Central memory CD8-positive, alpha-beta T cell (primary cell): ENCODE results near the gene SUSD6.

ENCODE experiments used
- ATAC-seq: fragments of 150-1000 bp; cut with Tn5 transposase; replicated peaks from 2 replicates; pipeline ENCODE4 v1.10.0; 2022; ENCODE audit warnings: mild to moderate bottlenecking, moderate FRiP score, moderate number of reproducible peaks; ENCODE audit not compliant: poor library complexity, severe bottlenecking; ENCODE audit errors: extremely low read depth
- DNase-seq, 2 donors: peaks; one replicate each; pipeline ENCODE4 v3.0.0; 2021; ENCODE audit warnings: low spot score in 2 of 2
- H3K27ac Mint-ChIP-seq: one replicate; pipeline ENCODE4 v1.8.0; 2022; ENCODE audit warnings: low read depth, mild to moderate bottlenecking, moderate library complexity, mixed read lengths
- H3K27me3 Mint-ChIP-seq: one replicate; pipeline ENCODE4 v1.8.0; 2022; ENCODE audit warnings: mixed read lengths
- H3K36me3 Mint-ChIP-seq: one replicate; pipeline ENCODE4 v1.8.0; 2022; ENCODE audit warnings: mild to moderate bottlenecking, moderate library complexity, mixed read lengths; ENCODE audit not compliant: insufficient read depth
- H3K4me1 Mint-ChIP-seq: one replicate; pipeline ENCODE4 v1.8.0; 2022; ENCODE audit warnings: mixed read lengths
- H3K4me3 Mint-ChIP-seq: one replicate; pipeline ENCODE4 v1.8.0; 2022; ENCODE audit warnings: mild to moderate bottlenecking, moderate library complexity, mixed read lengths
- H3K9me3 Mint-ChIP-seq: one replicate; pipeline ENCODE4 v1.8.0; 2022; ENCODE audit warnings: mixed read lengths

SUSD6 gene

GRCh38 chr14:69615496-69616407 is 4.4 kb downstream of the SUSD6 start:
- Mint-ChIP-seq H3K4me1 (peaks cover 88% of the 10 kb centered on the region), H3K27ac (peak overlapping the region; percentile 94), H3K36me3 (peaks cover 11% of the 10 kb centered on the region), H3K9me3 (no peaks in the 10 kb centered on the region), H3K4me3 (peak overlapping the region; percentile 80), H3K27me3 (no peaks in the 10 kb centered on the region)
- peak in 1 of 2 donors; percentile 36 for DNase-seq
- peak; percentile 42 for ATAC-seq

- peak overlapping the region; percentile 80 for H3K4me3 Mint-ChIP-seq
- ATAC-seq (no peak), DNase-seq (no peak)
- H3K27ac Mint-ChIP-seq = peak overlapping the region; percentile 94
- H3K9me3 Mint-ChIP-seq = no peaks in the 10 kb centered on the region
- H3K4me1 Mint-ChIP-seq = peaks cover 91% of the 10 kb centered on the region
- H3K27me3 Mint-ChIP-seq = no peaks in the 10 kb centered on the region
- H3K36me3 Mint-ChIP-seq = peaks cover 11% of the 10 kb centered on the region
Measured at GRCh38 chr14:69616408-69616773, 5.0 kb downstream of the SUSD6 start.

GRCh38 chr14:69617796-69618195 is 6.4 kb downstream of the SUSD6 start:
- no peaks in the 10 kb centered on the region for H3K27me3 Mint-ChIP-seq
- peak overlapping the region; percentile 17 for H3K4me3 Mint-ChIP-seq
- peaks cover 11% of the 10 kb centered on the region for H3K36me3 Mint-ChIP-seq
- no peaks in the 10 kb centered on the region for H3K9me3 Mint-ChIP-seq
- ATAC-seq (no peak), DNase-seq (no peak)
- peak overlapping the region; percentile 94 for H3K27ac Mint-ChIP-seq
- peaks cover 90% of the 10 kb centered on the region for H3K4me1 Mint-ChIP-seq

- no peaks in the 10 kb centered on the region for H3K27me3 Mint-ChIP-seq
- no peak for DNase-seq
- peak overlapping the region; percentile 80 for H3K27ac Mint-ChIP-seq
- H3K4me1 Mint-ChIP-seq = peaks cover 87% of the 10 kb centered on the region
- H3K9me3 Mint-ChIP-seq = no peaks in the 10 kb centered on the region
- H3K4me3 Mint-ChIP-seq = no peak overlapping the region
- peaks cover 9% of the 10 kb centered on the region for H3K36me3 Mint-ChIP-seq
- ATAC-seq = no peak
Measured at GRCh38 chr14:69619012-69619411, 7.6 kb downstream of the SUSD6 start.

GRCh38 chr14:69620211-69620611 is 8.8 kb downstream of the SUSD6 start:
- H3K4me1 Mint-ChIP-seq = peaks cover 80% of the 10 kb centered on the region
- H3K4me3 Mint-ChIP-seq = peak overlapping the region; percentile 44
- H3K36me3 Mint-ChIP-seq = peaks cover 9% of the 10 kb centered on the region
- DNase-seq (no peak), ATAC-seq (no peak)
- H3K27ac Mint-ChIP-seq = peak overlapping the region; percentile 80
- H3K9me3 Mint-ChIP-seq = no peaks in the 10 kb centered on the region
- no peaks in the 10 kb centered on the region for H3K27me3 Mint-ChIP-seq

GRCh38 chr14:69620981-69621380 is 9.6 kb downstream of the SUSD6 start:
- ATAC-seq = no peak
- Mint-ChIP-seq H3K27me3 (no peaks in the 10 kb centered on the region), H3K36me3 (peaks cover 4% of the 10 kb centered on the region), H3K27ac (peak overlapping the region; percentile 80), H3K9me3 (no peaks in the 10 kb centered on the region), H3K4me3 (no peak overlapping the region), H3K4me1 (peaks cover 80% of the 10 kb centered on the region)
- DNase-seq = no peak

- Mint-ChIP-seq H3K27ac (no peak overlapping the region), H3K9me3 (no peaks in the 10 kb centered on the region), H3K36me3 (peaks cover 7% of the 10 kb centered on the region), H3K4me1 (peaks cover 75% of the 10 kb centered on the region), H3K4me3 (no peak overlapping the region), H3K27me3 (no peaks in the 10 kb centered on the region)
- ATAC-seq (no peak), DNase-seq (no peak)
Measured at GRCh38 chr14:69624136-69624535, 12.7 kb downstream of the SUSD6 start.

- Mint-ChIP-seq H3K27me3 (no peaks in the 10 kb centered on the region), H3K4me3 (peak overlapping the region; percentile 57), H3K36me3 (peaks cover 8% of the 10 kb centered on the region), H3K9me3 (no peaks in the 10 kb centered on the region), H3K4me1 (peaks cover 75% of the 10 kb centered on the region), H3K27ac (peak overlapping the region; percentile 84)
- DNase-seq (peak; percentile 50 to 54), ATAC-seq (peak; percentile 90)
Measured at GRCh38 chr14:69625299-69626131, 14.1 kb downstream of the SUSD6 start.

GRCh38 chr14:69626132-69626500 is 14.7 kb downstream of the SUSD6 start:
- Mint-ChIP-seq H3K9me3 (no peaks in the 10 kb centered on the region), H3K36me3 (peaks cover 8% of the 10 kb centered on the region), H3K4me3 (peak overlapping the region; percentile 57), H3K27me3 (no peaks in the 10 kb centered on the region), H3K27ac (peak overlapping the region; percentile 84), H3K4me1 (peaks cover 74% of the 10 kb centered on the region)
- DNase-seq (no peak), ATAC-seq (no peak)

GRCh38 chr14:69629225-69630127 is 18.1 kb downstream of the SUSD6 start:
- peaks cover 87% of the 10 kb centered on the region for H3K4me1 Mint-ChIP-seq
- H3K9me3 Mint-ChIP-seq = no peaks in the 10 kb centered on the region
- peak overlapping the region; percentile 44 for H3K4me3 Mint-ChIP-seq
- H3K27ac Mint-ChIP-seq = peak overlapping the region; percentile 78
- no peaks in the 10 kb centered on the region for H3K27me3 Mint-ChIP-seq
- DNase-seq (no peak), ATAC-seq (no peak)
- H3K36me3 Mint-ChIP-seq = peaks cover 12% of the 10 kb centered on the region

- DNase-seq (no peak), ATAC-seq (no peak)
Measured at GRCh38 chr14:69630360-69630759, 19.0 kb downstream of the SUSD6 start.

GRCh38 chr14:69631509-69631908 is 20.1 kb downstream of the SUSD6 start:
- no peaks in the 10 kb centered on the region for H3K27me3 Mint-ChIP-seq
- DNase-seq = no peak
- H3K36me3 Mint-ChIP-seq = peaks cover 11% of the 10 kb centered on the region
- ATAC-seq = no peak
- H3K27ac Mint-ChIP-seq = no peak overlapping the region
- peaks cover 89% of the 10 kb centered on the region for H3K4me1 Mint-ChIP-seq
- H3K4me3 Mint-ChIP-seq = no peak overlapping the region
- H3K9me3 Mint-ChIP-seq = no peaks in the 10 kb centered on the region

More at GRCh38 chr14:69630360-69630759, 19.0 kb downstream of the SUSD6 start:
- Mint-ChIP-seq H3K27me3 (no peaks in the 10 kb centered on the region), H3K4me1 (peaks cover 89% of the 10 kb centered on the region), H3K27ac (peak overlapping the region; percentile 78), H3K36me3 (peaks cover 11% of the 10 kb centered on the region), H3K4me3 (peak overlapping the region; percentile 2), H3K9me3 (no peaks in the 10 kb centered on the region)
